Measurements from ENCODE around the gene HPSE2.
A peak's percentile ranks its signal among the peaks of the same experiment; 100 is the strongest.

- TF ChIP-seq POLR2A (IDR thresholded peaks at IDR 0.05) (no peak), CTCF (IDR thresholded peaks at IDR 0.05) (no peak), POLR2AphosphoS5 (IDR thresholded peaks at IDR 0.05) (peak; percentile 61)
Observed at GRCh38 chr10:99080275-99080945, 155.2 kb downstream of the HPSE2 start.
